Stimulated activated CD8-positive, alpha-beta memory T cell treated with anti-CD3 and anti-CD28 coated beads, Interleukin-4, amount 100 ng/mL, for 1 hour (primary cell): ENCODE measurements around the gene NRAP.
"Not testable (repeated sequence)": the region's sequence is repeated elsewhere in the genome, so short reads cannot be mapped to it uniquely, and the experiment has no call there.

Experiments
- DNase-seq, 2 donors: peaks; one replicate each; pipeline ENCODE4 v3.0.0-alpha.2; 2020; ENCODE audit warnings: low read depth in 2 of 2, low spot score in 1 of 2

The NRAP gene

DNA sequence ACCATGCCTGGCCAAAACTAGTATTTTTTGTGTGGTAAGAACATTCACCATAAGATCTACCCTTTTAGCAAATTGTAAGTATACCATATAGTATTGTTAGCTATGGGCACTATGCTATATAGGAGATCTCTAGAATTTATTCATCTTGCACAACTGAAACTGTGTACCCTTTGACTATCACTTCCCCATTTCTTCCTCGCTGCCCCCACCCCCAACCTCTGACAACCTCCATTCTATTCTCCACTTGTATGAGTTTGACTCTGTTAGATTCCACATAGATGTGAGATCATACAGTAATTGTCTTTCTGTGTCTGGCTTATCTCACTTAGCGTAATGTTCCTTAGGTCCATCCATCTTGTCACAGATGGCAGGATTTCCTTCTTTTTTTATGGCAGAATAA is 19.5 kb upstream of the NRAP start:
- no peak for DNase-seq

DNA sequence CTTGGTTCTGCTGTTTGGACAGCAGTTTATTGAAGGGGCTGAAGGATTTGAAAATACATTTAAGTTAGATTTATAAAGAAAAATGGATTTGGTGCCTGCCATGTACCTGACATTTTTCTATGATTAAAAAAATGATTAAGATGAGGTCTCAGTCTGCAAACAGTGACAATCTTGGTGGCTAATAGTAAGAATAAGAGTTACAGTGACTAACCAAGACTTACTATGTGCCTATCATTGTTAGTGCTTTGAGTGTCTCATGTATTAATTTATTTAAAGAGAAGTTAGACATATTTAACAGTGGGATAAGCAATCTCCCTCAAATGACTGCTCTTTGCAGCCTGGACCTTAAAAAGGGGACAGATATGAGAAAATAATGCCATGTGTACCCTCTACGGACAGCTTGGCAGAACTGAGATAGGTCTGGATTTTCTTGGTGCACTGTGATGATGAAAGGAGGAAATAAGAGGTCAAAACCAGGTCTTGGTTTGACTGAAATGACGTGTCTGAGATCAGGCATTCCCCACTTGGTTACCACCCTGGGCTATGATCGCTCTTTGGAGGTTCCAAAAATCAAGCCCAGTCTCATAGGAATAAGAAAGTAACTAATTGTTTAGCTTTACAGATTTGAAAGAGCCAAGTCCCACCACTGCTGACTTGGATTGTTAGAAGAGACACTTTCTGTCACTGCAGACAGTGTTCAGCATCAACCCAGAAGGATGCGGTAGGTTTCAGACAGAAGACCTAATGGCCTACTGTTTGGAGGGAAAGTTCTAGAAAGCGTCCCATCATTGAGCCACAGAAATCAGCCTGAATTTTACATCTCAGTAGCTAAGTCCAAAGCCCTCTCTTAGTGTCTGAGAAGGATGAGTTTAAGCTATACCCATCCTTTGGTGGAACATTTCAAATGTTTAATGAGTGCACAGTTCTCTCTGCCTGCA is 18.0 kb upstream of the NRAP start:
- no peak for DNase-seq

DNA sequence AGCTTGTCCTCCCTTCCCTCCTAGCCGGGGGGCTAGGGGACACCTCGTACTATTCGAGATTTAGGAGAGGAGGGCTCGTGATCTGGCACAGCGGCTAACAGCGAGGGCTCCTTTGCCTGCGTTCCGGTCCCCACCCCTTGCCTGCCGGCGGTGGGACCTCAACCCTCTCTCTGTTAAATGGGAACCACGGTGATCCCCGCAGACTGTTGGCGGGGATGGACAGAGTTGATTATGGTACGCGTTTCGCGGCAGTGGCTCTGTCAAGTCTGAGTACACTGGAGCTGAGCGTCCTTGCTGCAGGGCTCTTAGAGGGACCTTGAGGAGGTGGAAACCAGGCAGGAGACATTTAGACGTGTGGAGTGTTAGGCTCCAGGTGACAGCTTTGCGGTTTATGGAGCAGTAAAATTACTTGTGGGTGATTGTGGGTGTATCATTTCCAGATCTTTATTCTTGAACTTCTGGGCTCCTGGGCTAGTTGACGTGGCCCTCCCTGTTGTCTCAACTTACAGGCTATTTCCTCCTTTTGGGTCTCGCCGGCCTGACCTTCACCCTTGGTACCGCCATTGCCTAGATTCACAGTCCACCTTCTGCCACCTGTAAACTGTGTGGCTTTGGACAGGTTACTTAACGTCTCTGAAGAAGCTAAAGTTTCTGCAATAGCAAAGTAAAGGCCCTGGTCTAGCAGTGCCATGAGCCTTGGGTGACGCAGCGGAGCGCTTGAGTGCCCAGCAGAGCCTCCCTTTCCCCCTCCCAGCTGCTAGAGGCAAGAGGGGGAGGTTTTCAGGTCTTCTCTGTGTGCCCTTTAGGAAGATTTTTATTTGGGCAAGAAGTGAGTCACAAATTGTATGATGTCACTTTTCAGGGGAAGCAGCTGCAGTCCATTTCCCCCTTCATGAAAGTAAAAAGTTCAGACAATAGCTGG is 16.6 kb upstream of the NRAP start:
- no peak for DNase-seq

DNA sequence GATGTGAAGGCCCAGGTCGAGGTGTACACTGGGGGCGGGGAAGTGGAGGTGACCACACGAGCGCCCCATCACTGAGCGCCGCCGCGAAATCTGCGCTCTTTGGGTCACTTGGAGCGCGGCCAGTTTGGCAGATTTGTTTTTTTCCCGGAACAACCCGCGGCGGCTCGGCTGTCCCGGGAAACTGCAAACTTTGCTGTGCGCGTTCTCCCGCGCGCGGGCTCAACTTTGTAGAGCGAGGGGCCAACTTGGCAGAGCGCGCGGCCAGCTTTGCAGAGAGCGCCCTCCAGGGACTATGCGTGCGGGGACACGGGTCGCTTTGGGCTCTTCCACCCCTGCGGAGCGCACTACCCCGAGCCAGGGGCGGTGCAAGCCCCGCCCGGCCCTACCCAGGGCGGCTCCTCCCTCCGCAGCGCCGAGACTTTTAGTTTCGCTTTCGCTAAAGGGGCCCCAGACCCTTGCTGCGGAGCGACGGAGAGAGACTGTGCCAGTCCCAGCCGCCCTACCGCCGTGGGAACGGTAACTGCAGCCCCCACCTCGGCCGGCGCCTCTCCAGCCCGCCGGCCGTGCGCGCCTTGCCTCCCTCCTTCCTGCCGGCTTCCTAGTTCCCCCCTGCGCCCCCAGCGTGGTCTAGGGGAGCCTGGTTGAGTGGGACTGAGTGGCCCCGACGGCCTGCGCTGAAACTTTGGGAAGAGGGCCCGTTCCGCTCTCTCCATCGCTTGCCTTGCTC is 15.8 kb upstream of the NRAP start, which contains the start of gene CASP7:
CASP7 (plus strand) TSS at position 450 of the 727 bp plus-strand sequence. CDS start 17,582 bp downstream, outside the sequence.
- peak; percentile 40 to 62 for DNase-seq

DNA sequence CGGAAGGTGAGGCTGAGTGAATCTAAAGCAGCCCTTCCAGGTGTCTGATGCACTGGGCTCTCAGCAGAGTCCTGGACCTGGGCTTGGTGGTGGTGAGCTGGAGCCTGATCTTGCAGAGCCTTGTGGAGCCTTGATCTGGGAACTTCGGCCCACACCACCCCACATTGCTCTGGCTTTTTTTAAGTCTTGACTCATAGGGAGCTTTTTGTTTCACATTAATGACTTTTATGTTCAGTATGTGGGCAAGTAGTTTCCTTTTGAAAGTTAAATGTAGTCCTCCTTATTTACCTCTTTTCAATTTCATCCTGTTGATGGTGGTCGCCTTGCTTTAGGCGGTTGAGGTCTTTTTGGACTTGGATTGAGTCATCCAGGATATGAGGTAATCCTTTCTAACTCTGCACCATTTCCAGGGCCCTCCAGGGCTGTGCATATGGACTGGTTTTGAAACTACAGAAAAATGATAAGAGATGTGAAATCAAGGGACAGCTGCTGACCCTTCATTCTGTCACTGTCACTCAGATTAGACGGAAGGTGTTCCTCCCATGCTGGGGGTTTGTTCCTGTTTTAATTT is 2.9 kb upstream of the NRAP start:
- no peak for DNase-seq

DNA sequence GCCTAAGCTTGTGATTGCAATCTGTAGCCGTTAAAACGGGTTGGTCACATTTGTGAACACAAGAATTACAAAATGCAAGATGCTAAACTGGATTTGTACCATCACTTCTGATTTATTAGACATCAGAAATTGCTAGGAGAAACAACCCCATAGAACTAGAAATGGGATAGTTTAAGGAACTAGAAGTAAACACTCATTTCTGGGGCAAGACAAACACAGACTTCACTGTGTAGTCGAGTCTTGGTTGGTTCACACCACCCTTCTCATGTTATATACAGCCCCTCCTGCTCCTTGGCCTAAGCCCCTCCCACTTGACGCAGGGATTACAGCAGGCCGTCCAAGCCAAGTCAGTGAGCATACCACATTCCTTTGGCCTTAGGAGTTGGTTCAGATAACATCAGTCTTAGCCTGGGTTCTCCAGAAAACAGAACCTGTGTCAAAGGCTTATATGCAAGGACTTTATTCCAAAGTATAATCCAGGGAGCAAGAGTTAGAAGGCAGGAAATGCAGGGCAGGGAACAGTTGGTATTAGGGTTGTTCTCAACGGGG is 2.0 kb upstream of the NRAP start:
- no peak for DNase-seq

DNA sequence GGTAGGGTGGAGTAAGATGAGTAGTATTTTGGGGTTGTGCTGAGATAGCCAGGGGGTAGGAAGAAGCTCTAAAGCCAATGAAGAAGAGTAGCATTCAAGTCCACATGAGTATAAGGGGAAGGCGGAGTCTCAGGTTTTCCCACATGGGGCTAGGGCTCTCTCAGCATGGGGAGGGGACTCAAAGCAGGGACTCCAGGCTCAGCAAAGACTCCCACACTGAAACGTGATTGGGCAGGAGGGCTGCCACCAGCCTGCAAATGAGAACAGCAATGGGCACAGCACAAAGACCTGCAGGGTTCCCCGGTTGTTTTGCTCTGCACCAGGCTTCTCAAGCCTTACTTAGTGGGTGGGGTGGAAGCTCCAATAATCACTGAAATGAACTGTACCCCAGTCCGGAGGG is 1.5 kb upstream of the NRAP start:
- no peak for DNase-seq

DNA sequence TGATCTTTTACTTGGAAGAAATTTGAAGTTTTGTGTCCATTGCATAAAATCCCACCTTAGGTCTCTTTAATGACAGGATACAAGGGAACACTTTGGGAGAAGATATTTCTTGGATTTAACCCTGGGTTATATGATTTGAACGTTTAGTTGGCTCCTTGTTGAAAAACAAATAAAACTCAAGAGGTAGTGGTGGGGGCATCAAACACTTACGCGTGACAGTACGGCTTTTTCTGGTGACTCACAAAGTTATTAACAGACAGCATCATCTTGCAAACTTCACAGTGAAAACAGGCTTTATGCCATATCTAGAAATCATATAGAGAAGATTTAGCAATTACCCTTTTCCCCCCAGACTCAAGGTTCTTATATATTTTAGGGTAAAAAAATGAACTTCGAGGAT is 699 bp downstream of the NRAP start:
- no peak for DNase-seq

DNA sequence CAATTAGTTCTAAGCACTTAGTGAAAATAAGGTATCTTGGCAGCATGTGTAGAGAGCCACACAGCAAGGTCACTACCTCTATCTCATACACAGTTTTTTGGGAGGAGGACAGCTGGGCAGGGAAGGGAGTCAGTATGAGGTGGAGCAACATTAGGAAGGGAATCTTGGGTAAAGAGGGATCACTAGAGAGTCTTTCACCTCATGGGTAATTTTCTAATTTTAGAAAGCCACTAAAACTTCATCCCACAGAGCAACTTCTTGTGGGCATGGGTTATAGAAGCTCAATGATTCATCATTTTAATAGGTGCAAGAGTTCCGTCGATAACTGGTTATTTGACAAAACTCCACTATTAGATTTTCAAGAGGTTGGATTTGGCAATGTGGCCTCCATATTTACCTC is 2.5 kb downstream of the NRAP start:
- DNase-seq = no peak

DNA sequence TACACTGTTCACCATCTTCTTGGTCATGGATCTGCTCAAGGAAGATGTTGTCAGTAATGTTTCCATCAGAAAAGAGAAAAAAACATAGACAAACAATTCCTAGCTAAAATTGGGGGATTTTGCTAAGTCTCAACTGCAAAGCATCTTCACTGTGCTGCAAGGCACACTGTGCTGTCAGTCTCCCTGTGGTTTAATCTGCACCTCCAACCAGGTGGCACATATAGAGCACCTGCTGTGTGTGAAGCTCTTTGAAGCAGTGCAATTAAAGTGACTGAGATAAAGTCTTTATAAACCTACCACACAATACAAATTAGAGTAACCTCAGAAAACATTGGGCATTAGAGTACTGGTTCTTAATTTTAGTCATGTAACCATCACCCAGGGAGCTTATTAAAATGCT is 6.3 kb downstream of the NRAP start:
- no peak for DNase-seq

DNA sequence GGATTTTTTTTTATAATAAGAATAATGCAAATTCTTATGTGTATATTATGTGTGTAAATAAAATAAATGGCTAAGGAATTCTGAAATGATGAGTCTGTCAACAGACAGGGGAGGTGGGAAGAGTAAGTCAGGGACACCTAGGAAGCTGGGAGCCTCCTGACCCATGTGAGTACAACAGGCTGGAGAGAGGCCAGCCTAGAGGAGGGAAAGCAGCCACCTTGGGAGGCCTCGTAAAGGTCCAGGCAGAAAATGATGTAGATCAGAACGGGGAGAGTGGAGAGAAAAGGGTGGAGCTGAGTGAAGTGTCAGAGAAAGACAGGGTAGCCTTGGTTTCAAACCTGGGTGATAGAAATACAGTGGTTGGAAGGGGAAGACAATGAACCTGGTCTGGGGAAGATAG is 6.9 kb downstream of the NRAP start:
- DNase-seq = no peak

DNA sequence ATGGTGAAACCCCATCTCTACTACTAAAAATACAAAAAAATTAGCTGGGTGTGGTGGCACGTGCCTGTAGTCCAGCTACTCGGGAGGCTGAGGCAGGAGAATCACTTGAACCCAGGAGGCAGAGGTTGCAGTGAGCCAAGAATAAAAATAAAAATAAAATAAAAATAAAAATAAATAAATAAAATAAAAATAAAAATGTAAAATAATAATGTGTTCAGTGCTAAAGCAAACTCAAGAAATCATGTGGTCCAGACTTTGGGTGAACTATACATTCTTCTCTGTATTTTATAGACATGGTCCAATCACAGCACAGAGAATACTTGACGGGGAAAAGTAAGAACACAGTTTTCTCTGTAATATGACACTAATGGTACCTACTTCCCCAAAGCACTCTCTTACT is 11.4 kb downstream of the NRAP start:
- DNase-seq = not testable (repeated sequence)

DNA sequence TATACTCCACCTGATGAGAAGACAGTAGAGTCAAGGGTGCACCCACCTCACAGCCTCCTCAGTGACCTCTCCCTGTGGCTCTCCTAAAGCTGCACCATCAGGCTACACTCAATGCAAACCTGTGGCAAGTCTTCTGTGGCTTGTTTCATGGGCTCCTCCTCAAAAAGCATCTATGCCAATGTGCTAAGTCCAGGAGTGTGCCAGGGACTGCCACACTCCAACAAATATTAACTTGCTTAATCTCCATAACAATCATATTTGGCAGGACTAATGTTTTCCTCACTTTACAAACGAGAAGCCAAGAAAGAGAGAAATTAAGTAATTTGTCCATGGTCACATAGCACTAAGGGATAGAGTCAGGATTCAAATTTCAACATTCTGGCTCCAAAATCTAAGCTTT is 11.9 kb downstream of the NRAP start:
- no peak for DNase-seq

DNA sequence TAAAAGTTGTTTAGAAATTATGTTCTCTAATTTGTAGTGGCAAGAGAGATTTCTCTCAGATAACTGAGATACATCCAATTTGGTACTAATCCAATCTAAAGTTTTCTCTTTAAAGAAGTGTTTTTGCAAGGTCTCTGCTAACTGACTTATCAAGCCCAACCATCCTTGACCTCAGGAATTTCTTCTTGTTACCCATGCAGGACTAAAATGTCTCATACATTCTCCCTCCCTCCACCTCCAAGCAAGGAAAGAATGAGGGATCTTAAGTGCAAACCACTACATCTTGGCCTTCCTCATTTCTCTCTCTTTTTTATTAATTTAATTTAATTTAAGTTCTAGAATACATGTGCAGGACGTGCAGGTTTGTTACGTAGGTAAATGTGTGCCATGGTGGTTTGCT is 12.8 kb downstream of the NRAP start:
- no peak for DNase-seq

DNA sequence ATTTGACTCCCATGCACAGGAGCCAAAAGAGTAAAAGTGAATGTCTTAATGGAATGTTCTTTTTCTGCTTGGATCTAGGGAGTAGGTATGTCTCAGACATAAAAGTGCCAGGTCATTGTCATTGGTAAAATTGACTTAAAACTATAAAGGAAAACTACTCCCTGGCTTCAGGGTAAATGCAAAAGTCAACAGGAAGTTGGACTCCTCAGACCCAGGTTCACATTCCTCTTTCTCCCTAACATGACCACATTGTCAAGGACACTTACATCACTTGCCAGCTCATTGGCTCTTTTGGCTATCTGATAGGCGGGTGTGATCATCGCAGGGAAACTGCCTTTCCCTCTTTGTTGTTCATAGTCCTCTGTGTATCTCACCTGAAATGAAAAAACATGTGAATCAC is 13.7 kb downstream of the NRAP start:
- no peak for DNase-seq

DNA sequence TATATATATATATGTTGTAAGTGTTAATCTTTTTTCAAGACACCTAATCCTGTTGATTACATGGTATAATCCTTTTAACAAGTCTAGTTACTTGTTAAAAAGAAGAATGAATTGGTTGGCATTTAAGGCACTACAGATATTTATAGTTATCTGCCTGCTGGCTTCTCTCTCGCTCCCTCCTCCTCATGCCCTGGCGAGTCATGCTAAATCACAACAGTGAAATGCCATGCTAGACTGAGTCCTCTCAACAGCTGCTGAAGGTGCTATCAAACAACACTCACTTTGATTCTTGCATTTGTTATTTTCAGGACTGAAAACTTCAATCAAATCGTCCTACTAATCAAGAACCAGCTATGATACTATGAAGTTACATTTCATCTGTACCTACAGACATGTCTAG is 15.4 kb downstream of the NRAP start:
- DNase-seq = no peak

DNA sequence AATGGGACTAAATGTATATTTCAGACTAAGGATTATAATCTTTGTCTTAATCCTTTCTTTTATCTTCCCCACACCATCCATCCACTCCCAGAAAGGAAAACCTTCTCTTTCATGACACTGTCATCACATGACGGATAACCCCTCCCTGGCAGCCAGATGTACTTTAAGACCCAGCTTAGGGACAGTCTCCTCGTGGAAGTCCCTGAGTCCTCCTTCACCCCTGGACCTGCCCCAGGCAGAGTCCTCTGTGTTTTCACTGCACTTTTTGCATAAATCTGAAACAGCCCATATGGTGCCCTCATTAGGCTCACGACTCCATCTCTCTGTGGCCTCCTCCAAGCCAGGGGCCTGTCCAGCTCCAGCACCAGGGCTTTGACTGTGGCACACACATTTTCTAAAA is 16.0 kb downstream of the NRAP start:
- DNase-seq = no peak

DNA sequence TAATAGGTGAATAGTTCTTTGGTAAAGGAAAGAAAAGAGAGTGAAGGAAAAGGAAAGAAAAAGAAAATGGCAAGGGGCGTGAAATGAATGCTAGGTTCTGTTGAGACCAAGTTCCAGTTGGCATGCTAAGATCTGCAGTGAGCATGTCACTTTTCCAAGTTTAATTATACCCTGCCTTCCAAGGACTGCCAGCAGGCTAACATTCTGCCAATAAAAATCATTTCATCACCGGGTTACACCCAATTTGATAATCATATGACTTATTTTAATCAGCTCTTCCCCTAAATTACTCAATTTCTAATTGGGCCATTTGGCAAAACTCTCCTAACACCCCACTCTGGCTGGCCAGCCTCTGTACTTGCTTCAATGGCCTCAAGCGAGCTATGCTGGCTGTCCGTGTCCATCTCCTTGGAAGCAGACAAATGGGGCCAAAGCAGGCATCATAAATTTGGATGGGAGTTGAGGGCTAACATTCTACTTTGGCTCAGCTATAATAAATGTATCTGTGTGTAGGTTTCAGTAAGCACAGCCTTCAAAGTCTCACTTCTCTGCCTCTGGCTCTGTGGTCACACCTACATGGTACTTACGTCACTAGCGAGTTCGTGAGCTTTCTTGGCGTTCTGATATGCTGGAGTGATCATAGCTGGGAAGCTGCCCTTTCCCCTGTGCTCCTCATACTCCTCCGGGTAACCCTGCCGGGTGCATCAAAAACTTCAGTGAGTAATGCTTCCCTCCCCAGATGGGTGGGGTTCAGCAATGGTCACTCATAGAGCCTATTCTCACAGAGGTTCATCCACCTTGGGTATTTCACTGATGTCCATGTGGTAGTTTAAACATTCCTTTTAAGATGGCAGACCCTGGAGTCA is 17.3 kb downstream of the NRAP start:
- DNase-seq = no peak

DNA sequence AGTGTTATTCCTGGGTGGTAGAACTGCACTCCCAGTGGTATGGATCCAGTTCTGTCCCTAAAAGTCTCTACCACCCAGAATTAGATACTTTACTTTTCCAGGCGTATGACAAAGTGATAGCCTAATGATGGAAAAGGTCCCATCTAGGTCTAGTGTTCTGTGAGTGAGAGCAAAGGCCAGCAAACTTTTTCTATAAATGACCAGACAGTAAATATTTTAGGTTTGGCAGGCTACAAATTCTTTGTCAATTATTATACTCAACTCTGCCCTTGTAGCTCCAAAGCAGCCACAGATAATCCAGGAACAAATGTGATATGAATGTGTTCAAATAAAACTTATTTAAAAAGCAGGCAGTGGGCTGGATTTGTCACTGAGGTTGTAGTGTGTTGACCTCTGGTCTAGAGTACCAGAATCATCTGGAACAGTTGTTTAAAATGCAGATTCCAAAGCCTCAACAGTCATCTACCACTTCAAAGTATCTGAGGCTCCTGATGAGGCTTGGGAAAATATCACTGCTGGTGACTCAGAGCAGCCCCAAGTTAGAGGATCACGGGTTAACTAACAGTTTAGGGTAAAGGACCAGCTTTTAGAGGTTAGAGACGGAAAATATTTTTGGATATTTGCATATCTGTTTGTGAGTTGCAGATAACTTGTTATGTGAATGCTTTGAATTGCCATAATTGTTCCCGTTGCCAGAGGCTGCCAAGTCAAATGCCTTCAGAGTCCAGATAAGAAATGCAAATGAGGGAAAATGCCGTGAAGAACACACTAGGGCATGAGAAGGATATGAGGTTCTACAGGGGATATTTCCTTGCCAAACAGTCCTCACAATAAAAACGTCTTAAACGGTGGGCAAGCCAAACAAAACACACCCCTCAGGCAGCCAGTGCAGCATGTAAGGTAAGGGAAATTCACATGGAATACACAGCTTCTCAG is 19.4 kb downstream of the NRAP start:
- no peak for DNase-seq
